ENCODE results near the gene PHF21A. TPM values are rescaled to one million over a fixed set of nuclear protein-coding genes. Genes with fewer than 3 reads are reported as not detected.

PHF21A gene
- total RNA-seq, 1 experiment from 2014 or later = 7.0 TPM

DNA sequence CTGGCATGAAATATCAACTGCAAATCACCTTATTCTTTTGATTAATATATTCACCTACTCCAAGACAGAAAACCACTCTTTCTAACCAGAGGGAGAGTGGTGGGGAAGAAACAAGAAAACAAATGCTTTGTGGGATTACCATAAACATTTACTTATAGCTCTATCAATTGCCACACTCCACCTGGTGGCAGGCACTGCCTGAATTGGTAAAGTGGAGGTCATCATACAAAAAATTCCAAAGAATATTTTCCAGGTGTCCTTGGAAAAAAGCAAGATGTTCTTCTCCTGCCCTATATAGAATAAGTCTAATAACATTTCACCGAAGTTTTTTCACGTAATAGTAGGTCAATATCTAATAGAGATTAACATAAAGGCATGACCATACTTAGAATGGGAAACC, 45.3 kb downstream of the PHF21A start:
- no peak for DNase-seq (ENCODE audit: low read depth)

DNA sequence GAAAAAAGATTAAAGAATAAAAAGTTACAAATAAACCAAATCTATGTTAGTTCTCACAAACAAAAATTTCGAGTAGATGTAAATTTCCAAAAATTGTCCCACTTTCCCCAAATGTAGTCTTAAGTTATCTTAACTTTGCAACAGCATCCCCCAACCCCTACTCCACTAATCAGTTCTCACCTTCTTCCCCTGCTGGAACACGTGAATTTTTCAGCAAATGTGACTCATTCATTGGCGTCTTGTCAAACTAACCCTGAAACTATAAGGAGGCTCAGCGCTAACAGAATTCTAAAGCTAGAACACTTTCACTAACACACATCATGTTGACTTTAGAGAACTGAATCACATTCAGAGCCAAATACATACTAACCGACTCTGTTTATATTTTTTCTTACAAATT, 46.1 kb downstream of the PHF21A start:
- DNase-seq (ENCODE audit: low read depth) = peak; percentile 77

DNA sequence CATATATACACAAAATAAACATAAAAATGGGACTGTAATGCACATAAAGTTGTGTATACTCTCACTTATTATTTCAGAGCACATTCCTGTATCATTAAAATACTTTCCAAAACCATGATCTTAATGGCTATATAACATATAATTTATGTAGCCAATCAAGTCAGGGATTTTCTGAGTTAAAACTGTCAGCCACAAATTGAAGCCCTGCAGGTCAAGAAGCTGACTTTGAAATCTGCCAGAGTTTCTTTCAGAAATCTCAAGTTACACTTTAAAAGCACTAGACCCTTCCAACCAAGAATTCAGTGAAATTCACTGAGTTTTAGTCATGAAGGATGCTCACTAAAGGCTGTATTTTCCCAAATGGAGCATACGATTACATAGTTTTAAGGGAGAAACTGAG, 47.6 kb downstream of the PHF21A start:
- no peak for DNase-seq (ENCODE audit: low read depth)

DNA sequence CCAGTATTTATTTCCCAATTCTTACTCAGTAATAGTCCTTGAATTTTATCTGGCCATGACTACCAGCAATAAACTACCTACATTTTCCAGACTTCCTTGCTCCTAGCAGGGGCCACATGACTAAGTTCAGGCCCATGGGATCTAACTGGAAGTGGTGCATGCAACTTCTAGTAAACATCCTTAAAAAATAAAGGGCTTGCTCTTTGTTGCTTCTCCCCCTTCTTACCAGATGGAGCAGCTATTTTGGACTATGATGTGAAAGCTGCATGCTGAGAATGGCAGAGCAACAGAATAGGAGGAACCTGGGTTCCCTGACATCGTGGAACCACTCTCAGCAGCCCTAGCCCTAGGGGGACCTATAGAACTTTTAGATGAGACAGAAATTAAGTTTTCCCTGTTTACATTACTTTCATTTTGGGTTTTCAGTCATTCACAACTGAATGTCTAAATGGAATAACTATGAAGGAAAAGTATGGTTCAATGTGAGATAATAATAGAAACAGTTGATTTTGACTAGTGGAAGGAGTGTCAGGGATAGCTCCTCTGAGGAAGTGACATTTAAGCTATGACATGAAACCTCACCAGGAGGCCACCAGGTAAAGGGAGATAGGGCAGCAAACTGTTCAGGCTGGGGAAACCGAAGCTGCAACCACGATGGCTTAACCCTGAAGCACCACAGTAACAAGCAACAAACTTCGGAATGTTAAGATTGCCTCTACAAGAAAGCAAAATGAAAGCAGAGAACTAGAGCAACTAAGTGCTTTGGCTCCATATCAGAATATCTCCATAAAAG, 48.9 kb downstream of the PHF21A start:
- DNase-seq (ENCODE audit: low read depth) = no peak

DNA sequence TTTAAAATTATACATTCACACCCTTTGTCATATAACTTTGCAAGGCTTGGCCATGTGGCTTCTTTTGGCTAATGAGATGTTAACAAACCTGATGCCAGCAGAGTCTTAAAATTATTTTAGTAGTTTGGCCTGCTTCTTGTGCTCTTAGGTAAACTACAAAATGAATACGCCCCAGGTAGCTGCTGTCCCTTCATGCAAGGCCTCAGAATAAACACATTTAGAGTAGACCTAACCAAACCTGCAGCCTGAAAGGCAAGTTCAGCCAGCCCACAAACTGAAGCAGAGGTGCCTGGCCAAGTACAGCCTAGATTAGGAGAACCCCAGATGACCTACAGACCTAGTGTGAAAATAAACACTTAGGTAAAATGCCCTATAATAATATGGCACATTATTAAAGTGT, 50.2 kb downstream of the PHF21A start:
- DNase-seq (ENCODE audit: low read depth) = no peak

DNA sequence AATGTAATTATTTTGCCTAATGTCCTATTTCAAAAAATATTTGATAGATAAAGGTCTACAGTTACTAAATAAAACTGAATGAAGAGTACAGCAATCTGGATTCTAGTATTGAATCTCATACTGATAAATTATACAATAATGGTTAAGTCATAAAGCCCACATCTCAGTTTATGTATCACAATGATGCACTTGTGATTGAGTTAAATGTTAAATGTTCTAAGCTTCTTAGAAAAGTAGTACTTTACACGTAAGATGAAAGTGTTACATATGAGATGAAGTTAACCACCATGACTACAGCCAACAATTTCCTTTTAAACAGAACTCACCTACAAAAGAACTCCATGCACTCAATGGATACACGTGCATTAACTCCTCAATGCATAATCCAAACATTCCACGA, 51.7 kb downstream of the PHF21A start:
- no peak for DNase-seq (ENCODE audit: low read depth)

DNA sequence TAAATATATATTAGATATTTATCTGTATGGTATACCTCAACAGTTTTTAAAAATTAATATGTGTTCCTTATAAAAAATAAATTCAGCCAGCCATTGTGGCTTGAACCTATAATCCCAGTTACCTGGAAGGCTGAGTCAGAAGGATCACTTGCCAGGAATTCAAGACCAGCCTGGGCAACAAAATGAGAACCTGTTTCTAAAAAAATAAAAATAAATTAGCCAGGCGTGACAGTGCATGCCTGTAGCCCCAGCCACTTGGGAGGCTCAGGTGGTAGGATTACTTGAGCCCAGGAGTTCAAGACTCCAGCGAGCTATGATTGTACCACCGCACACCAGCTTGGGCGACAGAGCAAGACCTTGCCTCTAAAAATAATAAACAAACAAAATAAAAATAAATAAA, 54.9 kb downstream of the PHF21A start:
- no peak for DNase-seq (ENCODE audit: low read depth)

DNA sequence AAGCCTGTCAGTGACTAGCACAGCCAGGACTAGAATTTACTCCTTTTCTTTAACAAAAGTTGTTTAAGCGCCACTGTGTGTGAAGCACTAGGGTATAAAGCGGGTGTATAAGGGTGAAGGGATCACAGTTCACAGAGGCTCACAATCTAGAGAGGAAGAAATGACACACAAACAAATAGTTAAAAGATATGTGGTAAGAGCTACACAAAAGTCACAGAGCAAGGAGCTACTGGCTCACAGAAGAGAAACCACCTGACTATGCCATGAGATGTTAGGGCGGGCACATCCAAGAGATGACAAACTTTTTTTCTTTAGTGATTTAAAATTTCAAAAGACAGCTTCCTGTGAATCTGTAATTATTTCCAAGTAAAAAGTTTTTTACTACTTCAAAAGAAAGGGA, 55.6 kb downstream of the PHF21A start:
- no peak for DNase-seq (ENCODE audit: low read depth)

DNA sequence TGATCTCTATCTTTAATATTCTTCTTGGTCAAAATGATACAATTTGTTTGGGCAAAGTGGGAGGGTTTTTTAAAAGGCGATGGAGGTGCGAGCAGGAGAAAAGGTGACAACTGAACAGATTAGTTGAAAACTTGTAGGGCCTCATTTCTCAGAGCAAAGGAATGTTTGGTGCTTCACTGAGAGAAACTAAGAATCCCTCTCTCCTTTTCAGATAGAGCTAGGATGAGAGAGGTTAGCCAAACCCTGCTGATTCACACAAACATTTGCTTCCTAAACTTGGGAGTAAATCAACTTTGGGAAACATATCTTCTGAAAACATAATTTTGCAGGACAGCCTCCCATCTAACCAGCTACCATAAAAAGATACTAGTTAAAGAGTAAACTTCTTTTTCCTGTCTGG, 57.0 kb downstream of the PHF21A start:
- DNase-seq (ENCODE audit: low read depth) = no peak

DNA sequence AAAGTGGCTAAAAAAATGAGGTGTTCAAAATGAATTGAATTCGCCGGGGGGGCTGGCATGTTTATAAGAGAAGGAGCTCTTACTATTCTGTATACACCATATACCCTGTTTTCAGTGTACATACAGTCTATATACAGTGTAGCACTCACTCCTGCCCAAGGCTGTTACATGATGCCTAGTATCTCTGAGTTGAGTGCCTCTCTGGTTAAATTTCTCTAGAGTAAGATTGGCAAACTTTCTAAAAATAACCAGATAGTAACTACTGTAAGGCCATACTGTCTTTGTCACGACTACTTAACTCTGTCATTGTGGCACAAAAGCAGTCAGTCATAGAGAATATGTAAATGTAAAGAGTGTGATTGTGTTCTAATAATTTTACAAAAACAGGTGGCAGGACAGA, 58.1 kb downstream of the PHF21A start:
- DNase-seq (ENCODE audit: low read depth) = no peak

DNA sequence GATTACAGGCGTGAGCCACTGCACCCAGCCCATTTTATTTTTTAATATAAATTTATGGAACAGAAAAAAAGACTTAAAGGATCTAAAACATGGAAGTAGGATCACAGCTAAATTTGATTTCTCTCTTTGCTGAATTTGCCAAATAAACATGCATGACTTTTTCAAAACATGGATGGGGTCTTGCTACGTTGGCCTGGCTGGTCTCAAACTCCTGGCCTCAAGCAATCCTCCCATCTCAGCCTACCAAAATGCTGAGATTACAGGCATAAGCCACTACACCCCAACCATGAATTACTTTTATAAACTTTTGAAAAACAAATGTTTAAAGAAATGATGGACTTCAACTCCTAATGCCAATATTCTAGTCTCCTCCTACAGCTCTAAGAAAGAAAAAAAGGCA, 61.2 kb downstream of the PHF21A start:
- DNase-seq (ENCODE audit: low read depth) = no peak

DNA sequence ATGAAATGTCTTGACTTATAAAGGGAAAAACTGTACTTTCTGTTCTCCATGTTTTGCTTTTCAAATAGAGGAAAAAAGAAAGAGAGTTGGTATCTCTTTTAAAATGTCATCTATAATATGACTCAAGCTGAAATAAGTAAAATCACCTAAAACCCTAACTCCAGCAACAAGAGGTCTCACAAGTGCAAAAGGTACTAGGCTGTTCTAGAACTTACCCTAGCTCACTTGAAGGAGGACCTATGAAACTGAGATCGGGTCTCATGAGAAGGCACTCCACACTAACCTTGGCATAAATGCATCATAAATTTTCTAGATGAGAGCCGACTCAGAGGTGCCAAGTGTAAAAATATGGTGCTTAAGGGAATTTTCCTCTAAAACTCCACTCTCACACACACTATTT, 63.8 kb downstream of the PHF21A start:
- no peak for DNase-seq (ENCODE audit: low read depth)

DNA sequence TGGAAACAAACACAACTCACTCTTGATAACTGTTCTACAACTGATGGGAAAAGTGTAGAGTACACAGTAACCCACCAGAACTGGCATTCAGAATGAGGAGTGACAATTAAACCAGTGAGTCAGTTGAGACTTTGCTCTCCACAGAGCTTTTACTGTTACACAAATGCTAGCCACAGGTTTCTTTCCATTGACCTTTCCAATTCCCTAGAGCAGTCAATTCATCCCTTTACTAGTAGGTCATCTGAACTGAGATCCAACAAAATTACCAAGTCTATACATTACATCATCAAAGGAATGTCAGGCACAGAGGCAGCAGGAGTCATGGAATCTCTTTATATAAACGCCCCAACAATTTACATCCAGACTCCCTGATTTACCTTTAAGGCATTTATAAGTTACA, 65.9 kb downstream of the PHF21A start:
- peak; percentile 24 for DNase-seq (ENCODE audit: low read depth)

DNA sequence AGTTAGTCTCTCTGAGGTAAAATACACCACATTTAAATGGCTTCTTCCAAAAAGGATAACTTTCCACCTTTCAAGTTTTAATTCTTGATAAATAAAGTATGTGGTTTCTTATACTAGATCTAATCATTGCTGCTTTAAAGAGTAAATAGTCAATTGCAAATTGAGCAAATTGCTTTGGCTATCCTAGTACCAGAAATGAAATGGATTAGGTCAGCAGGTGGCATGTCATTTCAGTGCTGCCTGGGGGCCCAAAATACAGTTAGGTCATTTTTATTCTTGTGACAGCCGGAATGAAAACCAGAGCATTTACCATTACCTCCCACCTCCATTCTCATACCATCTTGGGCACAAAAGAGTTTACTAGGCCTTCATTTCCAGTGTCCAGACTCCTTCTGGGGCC, 70.2 kb downstream of the PHF21A start:
- no peak for DNase-seq (ENCODE audit: low read depth)

DNA sequence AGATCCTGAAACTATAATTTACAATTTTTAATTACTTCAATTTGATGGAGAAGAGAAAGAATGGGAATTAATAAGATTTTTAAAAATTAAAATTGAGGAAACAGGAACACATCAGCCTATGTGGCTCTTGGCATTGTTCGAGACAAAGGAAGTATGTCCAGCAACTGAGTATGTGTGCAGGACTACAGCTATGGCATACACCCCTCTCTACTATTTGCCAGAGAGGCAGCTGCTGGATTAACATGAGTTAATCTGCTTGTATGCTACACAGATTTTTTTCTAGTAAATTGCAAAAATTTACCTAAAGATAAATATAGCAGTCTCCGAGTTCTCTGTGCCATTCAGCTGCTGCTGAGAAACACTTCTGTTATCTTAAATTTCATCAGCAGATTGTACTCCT, 70.6 kb downstream of the PHF21A start:
- DNase-seq (ENCODE audit: low read depth) = no peak

DNA sequence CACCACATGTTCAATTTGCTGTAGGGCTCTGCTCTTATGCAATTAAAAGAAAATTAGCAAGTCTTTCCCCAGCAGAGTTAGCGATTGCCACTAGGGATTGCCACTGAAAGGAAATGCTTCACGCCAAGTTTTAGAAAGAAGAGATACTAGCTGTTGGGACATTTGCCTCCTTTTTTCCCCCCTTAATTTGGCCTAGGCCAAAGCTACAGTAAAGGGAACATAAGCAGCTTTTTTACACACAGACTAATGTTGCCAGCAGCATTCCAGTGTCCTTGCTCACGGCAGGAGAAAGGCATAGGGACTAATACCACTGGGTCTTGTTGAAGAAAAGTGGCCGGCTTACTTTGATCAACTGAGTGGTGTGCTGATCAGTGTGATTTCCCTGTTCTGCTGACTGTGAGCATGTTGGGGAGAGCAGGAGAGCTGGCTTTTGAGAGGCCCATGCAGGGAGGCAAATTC, 71.2 kb downstream of the PHF21A start:
- DNase-seq (ENCODE audit: low read depth) = peak; percentile 57

DNA sequence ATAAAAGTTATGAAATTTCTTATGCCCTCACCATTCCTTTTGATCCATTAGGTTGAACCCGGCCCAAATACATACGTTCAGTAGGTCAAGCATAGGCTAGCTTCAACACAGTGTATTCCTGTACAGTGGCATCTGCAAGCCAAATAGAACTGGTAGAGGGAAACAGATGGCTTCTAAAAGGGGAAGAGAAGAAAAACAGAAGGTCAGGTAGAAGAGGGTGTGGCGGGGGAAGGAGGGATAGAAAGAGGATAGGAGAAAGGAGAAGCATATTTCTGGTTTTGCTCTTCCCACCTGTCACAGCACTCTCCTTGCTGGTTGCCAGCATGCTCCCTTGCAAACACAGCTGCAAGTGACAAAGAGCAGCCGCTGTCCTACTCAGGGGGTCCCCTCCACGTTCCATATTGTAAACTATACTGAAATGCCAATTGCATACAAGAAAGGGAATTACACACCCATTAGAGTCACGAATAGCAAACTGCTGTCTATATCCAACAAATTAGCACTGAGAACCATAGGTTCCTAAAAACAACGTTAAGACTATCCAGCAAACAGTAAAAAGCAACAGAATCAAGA, 71.8 kb downstream of the PHF21A start:
- DNase-seq (ENCODE audit: low read depth) = no peak

DNA sequence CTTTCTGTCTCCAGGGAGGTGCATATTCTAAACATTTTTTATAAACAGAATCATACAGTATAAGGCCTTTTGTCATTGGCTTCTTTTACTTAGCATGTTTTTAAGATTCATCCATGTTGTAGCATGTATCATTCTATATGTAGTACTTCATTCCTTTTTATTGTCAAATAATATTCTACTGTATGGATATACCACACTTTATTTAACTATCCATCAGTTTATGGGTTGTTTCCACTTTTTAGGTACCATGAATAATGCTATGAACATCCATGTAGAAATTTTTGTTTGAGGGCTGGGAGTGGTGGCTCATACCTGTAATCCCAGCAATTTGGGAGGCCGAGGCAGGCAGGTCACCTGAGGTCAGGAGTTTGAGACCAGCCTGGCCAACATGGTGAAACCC, 73.1 kb downstream of the PHF21A start:
- DNase-seq (ENCODE audit: low read depth) = no peak

DNA sequence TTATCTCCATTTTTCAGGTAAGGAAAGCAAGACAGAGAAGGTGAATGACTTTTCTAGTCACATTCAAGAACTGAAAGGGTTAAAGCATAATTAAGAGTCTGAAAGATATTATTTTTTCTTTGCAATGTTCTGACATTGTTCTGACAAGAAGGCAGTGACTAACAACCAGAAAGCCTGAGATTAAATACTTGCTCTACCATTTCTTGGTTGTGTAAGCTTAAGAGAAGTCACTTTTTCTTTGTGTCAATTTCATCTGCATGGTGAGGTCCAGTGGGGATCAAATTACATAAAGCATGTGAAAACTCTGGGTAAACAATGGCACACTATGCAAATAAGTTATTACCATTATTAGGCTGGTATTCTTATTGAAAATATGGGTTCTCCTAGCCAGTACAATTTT, 73.7 kb downstream of the PHF21A start:
- no peak for DNase-seq (ENCODE audit: low read depth)

DNA sequence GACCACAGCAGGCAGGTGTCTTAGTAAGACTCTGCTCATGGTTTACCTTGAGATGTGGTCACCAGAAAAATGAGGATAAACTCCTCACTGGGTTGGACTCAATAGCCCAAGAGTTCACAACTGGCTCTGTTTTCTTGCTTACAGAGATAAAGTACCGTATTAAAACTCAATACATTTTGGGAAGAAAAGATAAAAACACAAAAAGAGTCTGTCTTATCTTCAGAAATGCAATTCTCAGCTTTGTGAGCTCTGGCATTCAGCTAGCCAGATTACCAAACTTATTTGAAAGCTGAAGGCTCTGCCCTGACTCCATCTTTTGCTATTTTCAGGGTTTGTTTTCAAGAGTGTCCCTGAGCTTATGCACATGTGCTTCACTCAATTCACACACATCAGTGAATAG, 75.4 kb downstream of the PHF21A start:
- DNase-seq (ENCODE audit: low read depth) = no peak

DNA sequence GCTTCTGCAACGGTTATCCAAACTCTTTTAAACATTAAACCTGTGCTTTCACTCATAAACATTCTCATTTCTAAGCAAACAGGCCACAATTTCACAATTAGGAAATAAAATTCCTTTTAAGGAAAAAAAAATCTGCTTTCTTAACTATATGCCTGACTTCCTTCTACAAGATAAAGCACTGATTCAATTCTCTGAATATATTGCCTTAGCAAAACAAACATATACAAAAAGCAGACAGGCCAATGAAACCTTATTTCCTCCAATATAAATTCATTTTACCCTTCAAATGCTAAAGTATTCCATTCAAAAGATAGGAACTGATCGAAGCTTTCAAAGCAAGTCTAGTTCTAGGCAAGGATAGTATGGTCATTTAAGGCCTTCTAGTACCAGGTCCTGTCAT, 76.7 kb downstream of the PHF21A start:
- DNase-seq (ENCODE audit: low read depth) = no peak

DNA sequence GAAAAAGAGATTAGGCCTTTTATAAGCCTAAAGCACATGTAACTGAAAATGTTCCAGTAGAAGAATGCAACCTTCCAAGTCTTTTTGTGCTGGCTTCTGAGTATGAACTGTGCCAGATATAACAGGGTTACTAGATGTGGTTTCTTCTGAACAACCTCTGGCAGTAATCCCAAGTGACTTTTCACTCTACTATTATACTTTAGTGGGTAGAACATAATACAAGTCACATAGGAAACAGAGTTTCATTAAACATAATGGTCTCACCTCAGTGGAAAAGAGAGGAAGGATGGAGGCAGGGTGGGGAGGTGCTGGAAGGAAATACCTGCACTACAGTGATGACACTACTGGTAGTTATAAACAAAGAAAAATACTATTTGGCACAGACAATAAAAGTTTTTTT, 81.3 kb downstream of the PHF21A start:
- no peak for DNase-seq (ENCODE audit: low read depth)

DNA sequence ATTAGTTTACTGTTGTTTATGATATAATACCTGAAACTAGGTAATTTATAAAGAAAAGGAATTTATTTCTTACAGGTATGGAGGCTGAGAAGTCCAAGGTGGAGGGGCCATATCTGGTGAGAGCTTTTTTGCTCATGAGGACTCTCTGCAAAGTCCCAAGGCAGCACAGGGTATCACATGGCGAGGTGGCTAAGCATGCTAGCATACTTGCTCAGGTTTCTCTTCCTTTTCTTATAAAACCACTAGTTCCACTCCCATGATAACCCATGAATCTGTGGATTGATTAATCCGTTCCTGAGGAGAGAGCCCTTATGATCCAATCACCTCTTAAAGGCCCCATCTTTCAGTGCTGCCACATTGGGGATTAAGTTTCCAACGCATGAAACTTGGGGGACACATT, 82.7 kb downstream of the PHF21A start:
- no peak for DNase-seq (ENCODE audit: low read depth)
